HG03159 (cell line): ENCODE data around the gene RSPH10B.
"Not testable (repeated sequence)": the region's sequence is repeated elsewhere in the genome, so short reads cannot be mapped to it uniquely, and the experiment has no call there.

Source experiments
- ATAC-seq: cut with Tn5 transposase; IDR thresholded peaks from one replicate; pipeline ENCODE4 v1.9.1; 2021; ENCODE audit warnings: mild to moderate bottlenecking, moderate library complexity; ENCODE audit not compliant: unreplicated experiment

The RSPH10B gene

GRCh38 chr7:5970347-5970911 lies at the start of gene RSPH10B:
RSPH10B (minus strand) TSS chr7:5970689; CDS start chr7:5967116, 3,573 bp downstream.
- not testable (repeated sequence) for ATAC-seq

GRCh38 chr7:6016653-6016966 lies 46.1 kb upstream of the RSPH10B start:
- no peak for ATAC-seq

GRCh38 chr7:6015917-6016652 lies 45.6 kb upstream of the RSPH10B start:
- ATAC-seq = no peak

- no peak for ATAC-seq
Observed at GRCh38 chr7:6012355-6013104, 42.0 kb upstream of the RSPH10B start.

- no peak for ATAC-seq
Observed at GRCh38 chr7:6011541-6011940, 41.1 kb upstream of the RSPH10B start.

- ATAC-seq = not testable (repeated sequence)
Observed at GRCh38 chr7:6010370-6010769, 39.9 kb upstream of the RSPH10B start.

GRCh38 chr7:6008668-6009611 lies 38.5 kb upstream of the RSPH10B start, which contains the start of the genes AIMP2 and PMS2:
AIMP2 (plus strand) TSS chr7:6009272; CDS start chr7:6009364, 92 bp downstream.
PMS2 (minus strand) TSS chr7:6009049; CDS start chr7:6009019, 30 bp downstream.
- peak; percentile 92 for ATAC-seq

- ATAC-seq = not testable (repeated sequence)
Observed at GRCh38 chr7:6007835-6008590, 37.5 kb upstream of the RSPH10B start.

GRCh38 chr7:6007386-6007785 lies 36.9 kb upstream of the RSPH10B start:
- no peak for ATAC-seq

- no peak for ATAC-seq
Observed at GRCh38 chr7:5997210-5997808, 26.8 kb upstream of the RSPH10B start.

- not testable (repeated sequence) for ATAC-seq
Observed at GRCh38 chr7:5987061-5987460, 16.6 kb upstream of the RSPH10B start.

- not testable (repeated sequence) for ATAC-seq
Observed at GRCh38 chr7:5979680-5980314, 9.3 kb upstream of the RSPH10B start.

- not testable (repeated sequence) for ATAC-seq
Observed at GRCh38 chr7:5973580-5973979, 3.1 kb upstream of the RSPH10B start.

- ATAC-seq = not testable (repeated sequence)
Observed at GRCh38 chr7:5963810-5964209, 6.7 kb downstream of the RSPH10B start.

- not testable (repeated sequence) for ATAC-seq
Observed at GRCh38 chr7:5963205-5963604, 7.3 kb downstream of the RSPH10B start.

- ATAC-seq = not testable (repeated sequence)
Observed at GRCh38 chr7:5934945-5935450, 35.5 kb downstream of the RSPH10B start.

GRCh38 chr7:5931905-5932644 lies 38.4 kb downstream of the RSPH10B start:
- ATAC-seq = not testable (repeated sequence)

- ATAC-seq = not testable (repeated sequence)
Observed at GRCh38 chr7:5931250-5931649, 39.2 kb downstream of the RSPH10B start.
